ENCODE data around the gene COL25A1. TPM values are rescaled to one million over a fixed set of nuclear protein-coding genes. Genes with fewer than 3 reads are reported as not detected.
"Not testable (repeated sequence)": the region's sequence is repeated elsewhere in the genome, so short reads cannot be mapped to it uniquely, and the experiment has no call there.

Gene COL25A1
- total RNA-seq, 1 experiment from 2014 or later: not detected

GRCh38 chr4:108946237-108946636 lies 356.2 kb downstream of the COL25A1 start:
- no peak for DNase-seq (ENCODE audit: low spot score)
- in situ Hi-C loops (cut with HindIII; ENCODE audit: low sequenced_read_pairs): no loop called here

- DNase-seq (ENCODE audit: low spot score): no peak
- in situ Hi-C loops (cut with HindIII; ENCODE audit: low sequenced_read_pairs): no loop called here
These were observed 358.4 kb downstream of the COL25A1 start for GRCh38 chr4:108943976-108944591.

GRCh38 chr4:108943371-108943770 lies 359.1 kb downstream of the COL25A1 start:
- DNase-seq (ENCODE audit: low spot score): no peak

GRCh38 chr4:108941904-108942430 lies 360.5 kb downstream of the COL25A1 start:
- DNase-seq (ENCODE audit: low spot score): no peak
- in situ Hi-C loops (cut with HindIII; ENCODE audit: low sequenced_read_pairs): no loop called here

More at GRCh38 chr4:108943371-108943770, 359.1 kb downstream of the COL25A1 start:
- in situ Hi-C loops (cut with HindIII; ENCODE audit: low sequenced_read_pairs): no loop called here

- in situ Hi-C loops (cut with HindIII; ENCODE audit: low sequenced_read_pairs): no loop called here
- DNase-seq (ENCODE audit: low spot score): no peak
These were observed 361.8 kb downstream of the COL25A1 start for GRCh38 chr4:108940634-108941033.

GRCh38 chr4:108940149-108940548 lies 362.3 kb downstream of the COL25A1 start:
- no peak for DNase-seq (ENCODE audit: low spot score)
- in situ Hi-C loops (cut with HindIII; ENCODE audit: low sequenced_read_pairs): no loop called here

- no peak for DNase-seq (ENCODE audit: low spot score)
- in situ Hi-C loops (cut with HindIII; ENCODE audit: low sequenced_read_pairs): no loop called here
These were observed 365.4 kb downstream of the COL25A1 start for GRCh38 chr4:108937066-108937465.

- DNase-seq (ENCODE audit: low spot score); in situ Hi-C loops (cut with HindIII; ENCODE audit: low sequenced_read_pairs): not testable (repeated sequence)
These were observed 368.5 kb downstream of the COL25A1 start for GRCh38 chr4:108933925-108934324.

- in situ Hi-C loops (cut with HindIII; ENCODE audit: low sequenced_read_pairs): no loop called here
- DNase-seq (ENCODE audit: low spot score): no peak
These were observed 369.4 kb downstream of the COL25A1 start for GRCh38 chr4:108933046-108933445.

- in situ Hi-C loops (cut with HindIII; ENCODE audit: low sequenced_read_pairs): no loop called here
- DNase-seq (ENCODE audit: low spot score): no peak
These were observed 370.5 kb downstream of the COL25A1 start for GRCh38 chr4:108931926-108932325.

GRCh38 chr4:108930186-108930585 lies 372.3 kb downstream of the COL25A1 start:
- in situ Hi-C loops (cut with HindIII; ENCODE audit: low sequenced_read_pairs): no loop called here
- DNase-seq (ENCODE audit: low spot score): no peak

GRCh38 chr4:108926781-108927180 lies 375.7 kb downstream of the COL25A1 start:
- in situ Hi-C loops (cut with HindIII; ENCODE audit: low sequenced_read_pairs): no loop called here
- DNase-seq (ENCODE audit: low spot score): no peak

GRCh38 chr4:108926061-108926460 lies 376.4 kb downstream of the COL25A1 start:
- DNase-seq (ENCODE audit: low spot score): no peak
- in situ Hi-C loops (cut with HindIII; ENCODE audit: low sequenced_read_pairs): no loop called here

- no peak for DNase-seq (ENCODE audit: low spot score)
- in situ Hi-C loops (cut with HindIII; ENCODE audit: low sequenced_read_pairs): no loop called here
These were observed 380.3 kb downstream of the COL25A1 start for GRCh38 chr4:108922191-108922590.

- in situ Hi-C loops (cut with HindIII; ENCODE audit: low sequenced_read_pairs): no loop called here
- DNase-seq (ENCODE audit: low spot score): no peak
These were observed 381.9 kb downstream of the COL25A1 start for GRCh38 chr4:108920395-108921087.

- no peak for DNase-seq (ENCODE audit: low spot score)
- in situ Hi-C loops (cut with HindIII; ENCODE audit: low sequenced_read_pairs): no loop called here
These were observed 383.1 kb downstream of the COL25A1 start for GRCh38 chr4:108919226-108919893.

GRCh38 chr4:108917255-108917654 lies 385.2 kb downstream of the COL25A1 start:
- in situ Hi-C loops (cut with HindIII; ENCODE audit: low sequenced_read_pairs): no loop called here
- no peak for DNase-seq (ENCODE audit: low spot score)

GRCh38 chr4:108916638-108917037 lies 385.8 kb downstream of the COL25A1 start:
- in situ Hi-C loops (cut with HindIII; ENCODE audit: low sequenced_read_pairs): no loop called here
- no peak for DNase-seq (ENCODE audit: low spot score)

GRCh38 chr4:108906866-108907367 lies 395.5 kb downstream of the COL25A1 start:
- in situ Hi-C loops (cut with HindIII; ENCODE audit: low sequenced_read_pairs): no loop called here
- no peak for DNase-seq (ENCODE audit: low spot score)

GRCh38 chr4:108906006-108906405 lies 396.5 kb downstream of the COL25A1 start:
- no peak for DNase-seq (ENCODE audit: low spot score)
- in situ Hi-C loops (cut with HindIII; ENCODE audit: low sequenced_read_pairs): no loop called here

Measured in G401 (cell line).